ENCODE data around the gene ABCC5. TPM values are rescaled to one million over a fixed set of nuclear protein-coding genes. Genes with fewer than 3 reads are reported as not detected.

Gene ABCC5
- total RNA-seq, 2 donors from 2014 or later, result 20.8 to 26.2 TPM

DNA sequence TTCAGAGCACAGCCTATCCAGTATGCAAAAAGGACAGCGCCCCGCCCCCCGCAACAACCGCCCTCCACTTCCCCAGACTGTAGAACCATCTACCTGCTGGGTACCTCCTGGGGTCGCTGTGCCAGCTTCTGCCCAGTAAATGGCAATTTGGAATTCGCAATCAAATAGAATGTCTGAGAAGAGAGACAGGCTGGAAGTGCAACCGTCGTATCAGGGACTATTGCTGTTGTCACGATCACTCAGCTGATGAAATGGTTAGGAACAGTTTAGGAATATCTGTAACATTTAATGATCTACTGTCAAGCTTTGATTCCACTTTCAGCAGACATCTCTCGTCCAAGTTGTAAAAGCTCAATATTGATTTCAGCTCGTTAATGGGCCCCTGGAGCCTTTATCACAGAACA is 119.7 kb downstream of the ABCC5 start:
- H3K27me3 ChIP-seq (replicated peaks; ENCODE audit: insufficient read depth), result no peaks in the 10 kb centered on the region
- no peaks in the 10 kb centered on the region for H3K36me3 ChIP-seq
- TF ChIP-seq, protein P1, sequence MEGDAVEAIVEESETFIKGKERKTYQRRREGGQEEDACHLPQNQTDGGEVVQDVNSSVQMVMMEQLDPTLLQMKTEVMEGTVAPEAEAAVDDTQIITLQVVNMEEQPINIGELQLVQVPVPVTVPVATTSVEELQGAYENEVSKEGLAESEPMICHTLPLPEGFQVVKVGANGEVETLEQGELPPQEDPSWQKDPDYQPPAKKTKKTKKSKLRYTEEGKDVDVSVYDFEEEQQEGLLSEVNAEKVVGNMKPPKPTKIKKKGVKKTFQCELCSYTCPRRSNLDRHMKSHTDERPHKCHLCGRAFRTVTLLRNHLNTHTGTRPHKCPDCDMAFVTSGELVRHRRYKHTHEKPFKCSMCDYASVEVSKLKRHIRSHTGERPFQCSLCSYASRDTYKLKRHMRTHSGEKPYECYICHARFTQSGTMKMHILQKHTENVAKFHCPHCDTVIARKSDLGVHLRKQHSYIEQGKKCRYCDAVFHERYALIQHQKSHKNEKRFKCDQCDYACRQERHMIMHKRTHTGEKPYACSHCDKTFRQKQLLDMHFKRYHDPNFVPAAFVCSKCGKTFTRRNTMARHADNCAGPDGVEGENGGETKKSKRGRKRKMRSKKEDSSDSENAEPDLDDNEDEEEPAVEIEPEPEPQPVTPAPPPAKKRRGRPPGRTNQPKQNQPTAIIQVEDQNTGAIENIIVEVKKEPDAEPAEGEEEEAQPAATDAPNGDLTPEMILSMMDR (IDR thresholded peaks at IDR 0.05), result no peak
- no peaks in the 10 kb centered on the region for H3K4me1 ChIP-seq (ENCODE audit: control insufficient read depth in 1 of 2, low read depth in 2 of 2)
- no peak overlapping the region for H3K4me3 ChIP-seq
- DNase-seq (ENCODE audit: low spot score), result no peak
- ATAC-seq (ENCODE audit: insufficient number of reproducible peaks, low FRiP score, low read depth), result no peak
- no peak overlapping the region for H3K27ac ChIP-seq
- no peaks in the 10 kb centered on the region for H3K9me3 ChIP-seq

DNA sequence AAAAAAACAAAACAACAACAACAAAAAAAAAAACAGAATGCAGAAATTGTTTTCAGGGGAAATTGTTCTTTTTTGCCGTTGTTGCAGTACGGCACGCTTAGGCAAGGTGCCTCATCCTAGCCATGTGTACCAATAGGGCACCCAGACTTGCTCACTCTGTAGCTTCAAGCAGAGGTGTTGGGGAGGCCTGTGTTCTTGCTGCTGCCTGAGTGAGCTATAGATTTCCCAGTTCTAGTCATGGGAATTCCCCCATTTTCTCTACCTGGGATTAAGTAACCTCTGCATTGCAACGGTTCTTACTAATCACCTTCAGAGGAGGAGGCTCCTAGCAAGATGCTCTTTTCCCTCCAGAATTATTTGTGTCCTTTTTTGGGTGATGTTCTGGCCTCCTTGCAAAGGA is 120.1 kb downstream of the ABCC5 start:
- ATAC-seq (ENCODE audit: insufficient number of reproducible peaks, low FRiP score, low read depth) (no peak), DNase-seq (ENCODE audit: low spot score) (no peak)
- Histone ChIP-seq H3K27me3 (replicated peaks; ENCODE audit: insufficient read depth) (no peaks in the 10 kb centered on the region), H3K4me3 (no peak overlapping the region), H3K27ac (no peak overlapping the region), H3K4me1 (ENCODE audit: control insufficient read depth in 1 of 2, low read depth in 2 of 2) (no peaks in the 10 kb centered on the region), H3K9me3 (no peaks in the 10 kb centered on the region), H3K36me3 (no peaks in the 10 kb centered on the region)
- TF ChIP-seq, protein P1 (IDR thresholded peaks at IDR 0.05), result no peak

DNA sequence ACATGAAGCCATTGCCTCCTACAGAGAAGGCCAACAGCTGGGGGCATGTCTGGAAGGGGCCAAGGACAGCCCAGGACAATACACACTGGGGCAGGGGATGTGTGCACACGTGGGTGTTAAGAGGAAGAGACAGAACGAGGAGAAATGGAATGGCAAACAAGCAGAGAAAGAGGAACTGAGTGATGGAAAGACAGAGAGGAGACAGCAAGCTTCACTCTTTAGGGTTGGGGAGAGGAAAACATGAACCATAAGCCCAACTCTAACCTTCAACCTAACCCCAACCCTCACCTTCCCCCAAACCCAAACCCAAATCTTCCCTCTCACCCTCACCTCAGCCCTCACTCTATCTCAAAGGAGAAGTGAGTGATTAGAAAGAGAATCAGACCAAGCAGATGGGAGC is 121.1 kb downstream of the ABCC5 start:
- no peak overlapping the region for H3K4me3 ChIP-seq
- TF ChIP-seq, protein P1 (IDR thresholded peaks at IDR 0.05), result no peak
- no peak overlapping the region for H3K27ac ChIP-seq
- H3K4me1 ChIP-seq (ENCODE audit: control insufficient read depth in 1 of 2, low read depth in 2 of 2), result no peaks in the 10 kb centered on the region
- no peaks in the 10 kb centered on the region for H3K9me3 ChIP-seq
- H3K27me3 ChIP-seq (replicated peaks; ENCODE audit: insufficient read depth), result no peaks in the 10 kb centered on the region
- ATAC-seq (ENCODE audit: insufficient number of reproducible peaks, low FRiP score, low read depth), result no peak
- H3K36me3 ChIP-seq, result no peaks in the 10 kb centered on the region
- no peak for DNase-seq (ENCODE audit: low spot score)

DNA sequence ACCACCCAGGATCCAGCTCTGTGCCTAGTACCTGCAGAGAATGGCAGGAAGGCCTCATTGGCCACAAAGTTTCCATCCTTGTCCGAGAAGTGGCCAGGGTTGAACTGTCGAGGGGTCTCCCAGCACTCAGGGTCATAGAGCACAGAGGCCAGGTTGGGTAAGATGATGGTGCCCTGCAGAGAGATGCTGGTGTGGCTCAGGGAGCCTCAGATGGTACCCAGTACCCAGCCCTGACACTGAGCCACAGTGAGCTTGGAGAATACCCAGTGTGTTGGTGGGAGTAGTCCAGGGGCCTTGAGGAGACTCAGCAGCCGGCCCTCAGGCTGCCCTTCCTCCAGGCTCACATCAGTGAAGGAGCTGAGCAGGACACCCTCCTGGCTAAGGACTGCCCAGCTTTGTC is 121.5 kb downstream of the ABCC5 start:
- DNase-seq (ENCODE audit: low spot score), result no peak
- no peaks in the 10 kb centered on the region for H3K36me3 ChIP-seq
- H3K4me3 ChIP-seq, result no peak overlapping the region
- ATAC-seq (ENCODE audit: insufficient number of reproducible peaks, low FRiP score, low read depth), result no peak
- no peaks in the 10 kb centered on the region for H3K9me3 ChIP-seq
- no peak overlapping the region for H3K27ac ChIP-seq
- no peaks in the 10 kb centered on the region for H3K27me3 ChIP-seq (replicated peaks; ENCODE audit: insufficient read depth)
- TF ChIP-seq, protein P1 (IDR thresholded peaks at IDR 0.05), result no peak
- H3K4me1 ChIP-seq (ENCODE audit: control insufficient read depth in 1 of 2, low read depth in 2 of 2), result no peaks in the 10 kb centered on the region

DNA sequence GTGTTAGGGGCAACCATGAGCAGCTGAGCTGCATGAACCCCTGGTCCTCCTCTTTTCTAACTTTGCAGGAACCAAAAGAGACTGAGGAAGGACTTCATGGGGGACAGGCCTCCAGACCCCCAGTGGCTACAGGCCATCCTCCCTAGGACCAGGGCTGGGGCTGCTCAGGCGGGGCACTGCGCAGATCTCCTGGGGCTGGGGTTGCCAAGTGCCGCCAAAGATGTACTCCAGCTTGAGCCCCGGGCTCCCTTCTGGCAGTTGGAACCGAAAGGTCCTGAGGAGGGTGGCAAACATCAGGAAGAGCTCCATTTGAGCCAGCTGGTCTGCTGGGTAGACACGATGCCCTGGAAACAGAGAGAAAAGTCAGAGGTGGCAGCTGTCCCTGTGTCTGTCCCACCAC is 121.9 kb downstream of the ABCC5 start:
- Histone ChIP-seq H3K27me3 (replicated peaks; ENCODE audit: insufficient read depth) (no peaks in the 10 kb centered on the region), H3K27ac (no peak overlapping the region), H3K9me3 (no peaks in the 10 kb centered on the region), H3K4me3 (no peak overlapping the region), H3K36me3 (no peaks in the 10 kb centered on the region), H3K4me1 (ENCODE audit: control insufficient read depth in 1 of 2, low read depth in 2 of 2) (no peaks in the 10 kb centered on the region)
- ATAC-seq (ENCODE audit: insufficient number of reproducible peaks, low FRiP score, low read depth) (no peak), DNase-seq (ENCODE audit: low spot score) (no peak)
- TF ChIP-seq, protein P1 (IDR thresholded peaks at IDR 0.05), result no peak
